ENCODE results near the gene SLC16A9.
"Not testable (repeated sequence)": the region's sequence is repeated elsewhere in the genome, so short reads cannot be mapped to it uniquely, and the experiment has no call there.

SLC16A9 gene

DNA sequence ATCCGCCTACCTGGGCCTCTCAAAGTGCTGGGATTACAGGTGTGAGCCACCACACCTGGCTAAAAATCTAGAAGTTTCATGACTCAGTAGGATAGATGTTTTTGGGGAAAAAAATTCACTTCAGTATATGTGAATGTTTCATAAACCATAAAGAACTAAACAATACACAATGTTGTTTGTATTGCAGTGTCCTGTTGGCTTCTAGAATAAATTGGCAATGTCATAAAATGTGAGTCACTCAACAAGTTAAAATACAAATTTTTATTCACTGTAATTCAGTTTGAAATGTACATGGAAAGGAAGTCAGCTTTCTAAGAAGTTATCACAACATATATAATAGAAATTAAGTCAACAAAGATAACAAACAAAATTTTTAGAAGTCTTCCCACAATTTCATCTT, 27.1 kb upstream of the SLC16A9 start:
- no peak overlapping the region for H3K4me3 Mint-ChIP-seq
- no peaks in the 10 kb centered on the region for H3K4me1 Mint-ChIP-seq
- H3K27me3 Mint-ChIP-seq (ENCODE audit: low read depth): peaks cover 9% of the 10 kb centered on the region
- TF ChIP-seq CTCF (IDR thresholded peaks at IDR 0.05; ENCODE audit: unreplicated experiment in 3 of 3): no peak
- H3K36me3 Mint-ChIP-seq (ENCODE audit: low read depth): no peaks in the 10 kb centered on the region
- H3K27ac Mint-ChIP-seq: no peak overlapping the region
- H3K9me3 Mint-ChIP-seq: no peaks in the 10 kb centered on the region

DNA sequence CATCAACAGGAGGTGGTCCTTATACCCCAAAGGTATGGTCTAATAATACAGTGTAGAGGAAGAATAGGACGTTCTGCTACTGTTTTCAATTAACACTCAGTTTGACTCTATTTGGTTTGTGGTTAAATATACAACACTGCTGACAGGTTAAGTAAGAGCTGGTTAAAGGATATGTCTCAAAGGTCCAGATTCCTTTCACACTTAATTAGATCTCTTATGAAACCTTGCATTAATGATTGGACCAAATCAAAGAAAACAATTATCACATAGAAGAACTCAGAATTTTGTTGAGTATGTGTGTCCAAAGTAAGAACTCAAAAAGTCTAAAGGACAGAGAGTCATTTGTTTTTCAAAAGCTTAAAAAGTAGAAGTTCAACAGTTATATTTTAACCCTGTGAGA, 25.6 kb upstream of the SLC16A9 start:
- Mint-ChIP-seq H3K4me1 (no peaks in the 10 kb centered on the region), H3K4me3 (no peak overlapping the region), H3K36me3 (ENCODE audit: low read depth) (no peaks in the 10 kb centered on the region), H3K9me3 (no peaks in the 10 kb centered on the region), H3K27ac (peak overlapping the region; percentile 42 to 82 (median 76)), H3K27me3 (ENCODE audit: low read depth) (peaks cover 9% of the 10 kb centered on the region)
- TF ChIP-seq CTCF (IDR thresholded peaks at IDR 0.05; ENCODE audit: unreplicated experiment in 3 of 3): no peak

- Mint-ChIP-seq H3K27me3 (ENCODE audit: low read depth) (peaks cover 9% of the 10 kb centered on the region), H3K27ac (no peak overlapping the region), H3K36me3 (ENCODE audit: low read depth) (no peaks in the 10 kb centered on the region), H3K9me3 (no peaks in the 10 kb centered on the region), H3K4me3 (no peak overlapping the region), H3K4me1 (no peaks in the 10 kb centered on the region)
- TF ChIP-seq CTCF (IDR thresholded peaks at IDR 0.05; ENCODE audit: unreplicated experiment in 3 of 3): no peak
Measured at GRCh38 chr10:59734014-59734462, 24.4 kb upstream of the SLC16A9 start.

GRCh38 chr10:59733321-59734013, 23.8 kb upstream of the SLC16A9 start:
- H3K27ac Mint-ChIP-seq; H3K4me3 Mint-ChIP-seq; H3K9me3 Mint-ChIP-seq; H3K36me3 Mint-ChIP-seq (ENCODE audit: low read depth); H3K4me1 Mint-ChIP-seq; H3K27me3 Mint-ChIP-seq (ENCODE audit: low read depth): not testable (repeated sequence)

- H3K27ac Mint-ChIP-seq; H3K36me3 Mint-ChIP-seq (ENCODE audit: low read depth); H3K27me3 Mint-ChIP-seq (ENCODE audit: low read depth); H3K4me3 Mint-ChIP-seq; H3K4me1 Mint-ChIP-seq; H3K9me3 Mint-ChIP-seq: not testable (repeated sequence)
Measured at GRCh38 chr10:59732849-59733248, 23.2 kb upstream of the SLC16A9 start.

- not testable (repeated sequence) for H3K9me3 Mint-ChIP-seq; H3K4me3 Mint-ChIP-seq; H3K27ac Mint-ChIP-seq; H3K4me1 Mint-ChIP-seq; H3K36me3 Mint-ChIP-seq (ENCODE audit: low read depth)
- H3K27me3 Mint-ChIP-seq (ENCODE audit: low read depth): peaks cover 11% of the 10 kb centered on the region
Measured at GRCh38 chr10:59729167-59729566, 19.5 kb upstream of the SLC16A9 start.

GRCh38 chr10:59724098-59724938, 14.7 kb upstream of the SLC16A9 start:
- H3K9me3 Mint-ChIP-seq: peaks cover 16% of the 10 kb centered on the region
- H3K27me3 Mint-ChIP-seq (ENCODE audit: low read depth): peaks cover 3% of the 10 kb centered on the region
- H3K4me1 Mint-ChIP-seq: no peaks in the 10 kb centered on the region
- H3K4me3 Mint-ChIP-seq: no peak overlapping the region
- TF ChIP-seq CTCF (IDR thresholded peaks at IDR 0.05; ENCODE audit: unreplicated experiment in 3 of 3): no peak
- no peak overlapping the region for H3K27ac Mint-ChIP-seq
- no peaks in the 10 kb centered on the region for H3K36me3 Mint-ChIP-seq (ENCODE audit: low read depth)
